H1 (cell line): ENCODE measurements around the gene SLC22A6. TPM values are rescaled to one million over a fixed set of nuclear protein-coding genes. Genes with fewer than 3 reads are reported as not detected.

Experiments
- CTCF ChIA-PET: fragments of 300-600 bp; sonication (Branson Sonifier 250); formaldehyde crosslinking; loops from one replicate; lab custom pipeline; 2021; ENCODE audit not compliant: partially characterized antibody; lab: Charles Lee
- POLR2A ChIA-PET: fragments of 300-600 bp; sonication (Branson Sonifier 250); formaldehyde crosslinking; loops from one replicate; lab custom pipeline; 2021; ENCODE audit warnings: inconsistent platforms; ENCODE audit not compliant: partially characterized antibody; lab: Charles Lee
- DNase-seq, 2 experiments: peaks; one replicate each; pipeline versions ENCODE4 v3.0.0 to v3.0.0-alpha.2; 2010 to 2022; ENCODE audit warnings: low spot score in 2 of 2, low read depth in 1 of 2, mixed read lengths in 1 of 2
- FAIRE-seq: peaks from 2 replicates; lab custom pipeline; 2011; peaks lifted over from hg19 to GRCh38; lab: Jason Lieb, UNC
- H2AFZ ChIP-seq: 2 replicates; pipeline ENCODE4 v1.8.1; 2012; ENCODE audit warnings: low read length, inconsistent platforms
- H2AK5ac ChIP-seq: 2 replicates; pipeline ENCODE4 v1.6.1; 2013; ENCODE audit warnings: low read depth, low read length
- H2BK120ac ChIP-seq: replicated peaks from 2 replicates; pipeline ENCODE3; 2013; ENCODE audit warnings: low read depth, low read length, inconsistent platforms
- H2BK12ac ChIP-seq: 2 replicates; pipeline ENCODE4 v1.6.1; 2013; ENCODE audit warnings: low read depth, low read length
- H2BK15ac ChIP-seq: 2 replicates; pipeline ENCODE4 v1.6.1; 2013; ENCODE audit warnings: low read length
- H2BK20ac ChIP-seq: 2 replicates; pipeline ENCODE4 v1.6.1; 2013; ENCODE audit warnings: low read length
- H2BK5ac ChIP-seq: 2 replicates; pipeline ENCODE4 v1.6.1; 2013; ENCODE audit warnings: low read depth, low read length
- H3K14ac ChIP-seq: 2 replicates; pipeline ENCODE4 v1.6.1; 2013; ENCODE audit warnings: inconsistent platforms; ENCODE audit not compliant: insufficient read length
- H3K18ac ChIP-seq: 2 replicates; pipeline ENCODE4 v1.6.1; 2013; ENCODE audit warnings: low read length; ENCODE audit errors: extremely low read depth
- H3K23ac ChIP-seq: 2 replicates; pipeline ENCODE4 v1.6.1; 2013; ENCODE audit warnings: inconsistent platforms; ENCODE audit not compliant: insufficient read length
- H3K23me2 ChIP-seq: 2 replicates; pipeline ENCODE4 v1.6.1; 2013; ENCODE audit warnings: low read depth, low read length
- H3K27ac ChIP-seq: 2 replicates; pipeline ENCODE4 v1.6.1; 2011; ENCODE audit warnings: low read depth, low read length, inconsistent platforms
- H3K27me3 ChIP-seq, 4 experiments: replicated peaks in 1 of 4; 1 replicate in 1 of 4; 2 replicates in 3 of 4; pipeline versions ENCODE4 v1.6.1 to v1.8.1; 2011 to 2013; ENCODE audit warnings: low read length in 3 of 4, mild to moderate bottlenecking in 3 of 4, inconsistent platforms in 2 of 4, mixed read lengths in 2 of 4, moderate library complexity in 1 of 4; ENCODE audit not compliant: control insufficient read depth in 3 of 4, insufficient read depth in 3 of 4; ENCODE audit errors: extremely low read depth in 1 of 4
- H3K36me3 ChIP-seq, 4 experiments: 2 replicates each; pipeline versions ENCODE4 v1.6.1 to v1.8.1; 2011 to 2013; ENCODE audit warnings: mild to moderate bottlenecking in 4 of 4, low read length in 3 of 4, moderate library complexity in 2 of 4, control low read depth in 1 of 4, inconsistent platforms in 1 of 4; ENCODE audit not compliant: insufficient read depth in 4 of 4, control insufficient read depth in 2 of 4
- H3K4ac ChIP-seq: replicated peaks from 2 replicates; pipeline ENCODE3; 2013; ENCODE audit warnings: low read length, low read depth, mixed read lengths, inconsistent platforms; ENCODE audit not compliant: insufficient read length
- H3K4me1 ChIP-seq, 4 experiments: replicated peaks in 1 of 4; 1 replicate in 1 of 4; 2 replicates in 3 of 4; pipeline versions ENCODE4 v1.6.1 to v1.8.1; 2011 to 2013; ENCODE audit warnings: low read length in 3 of 4, inconsistent platforms in 2 of 4, mixed read lengths in 1 of 4; ENCODE audit not compliant: insufficient read depth in 4 of 4, control insufficient read depth in 3 of 4
- H3K4me2 ChIP-seq, 2 experiments: 2 replicates each; pipeline versions ENCODE4 v1.6.1 to v1.8.1; 2011 to 2013; ENCODE audit warnings: low read depth in 2 of 2, low read length in 2 of 2, control low read depth in 1 of 2, inconsistent platforms in 1 of 2, mild to moderate bottlenecking in 1 of 2; ENCODE audit not compliant: insufficient read depth in 1 of 2
- H3K4me3 ChIP-seq, 4 experiments: fragments of 200-600, 300-600 bp in 1 of 4; sonication (generic), shearing (Covaris generic), sonication (Bioruptor Twin) in 1 of 4; 2 replicates each; pipeline versions ENCODE4 v1.5.1 to v1.8.1; 2011 to 2016; ENCODE audit warnings: low read length in 4 of 4, low read depth in 3 of 4, control low read depth in 2 of 4, inconsistent platforms in 2 of 4, mild to moderate bottlenecking in 2 of 4, mixed read lengths in 1 of 4, moderate library complexity in 1 of 4; ENCODE audit not compliant: insufficient read depth in 2 of 4; ENCODE audit errors: extremely low read depth in 1 of 4
- H3K56ac ChIP-seq: replicated peaks from 2 replicates; pipeline ENCODE3; 2013; ENCODE audit warnings: low read depth, mild to moderate bottlenecking, mixed read lengths, low read length, inconsistent platforms; ENCODE audit not compliant: insufficient read length
- H3K79me1 ChIP-seq: 2 replicates; pipeline ENCODE4 v1.6.1; 2013; ENCODE audit warnings: low read depth, low read length, control low read depth
- H3K79me2 ChIP-seq, 2 experiments: 2 replicates each; pipeline versions ENCODE4 v1.6.1 to v1.8.1; 2012 to 2013; ENCODE audit warnings: low read length in 2 of 2, mild to moderate bottlenecking in 2 of 2, inconsistent platforms in 1 of 2; ENCODE audit not compliant: insufficient read depth in 2 of 2, control insufficient read depth in 1 of 2
- H3K9ac ChIP-seq, 4 experiments: replicated peaks in 1 of 4; 1 replicate in 1 of 4; 2 replicates in 3 of 4; pipeline versions ENCODE4 v1.6.1 to v1.8.1; 2011 to 2013; ENCODE audit warnings: low read depth in 3 of 4, low read length in 3 of 4, control low read depth in 2 of 4, mild to moderate bottlenecking in 2 of 4, moderate library complexity in 2 of 4, inconsistent platforms in 1 of 4; ENCODE audit errors: extremely low read depth in 1 of 4
- H3K9me3 ChIP-seq, 2 experiments: 2 replicates each; pipeline versions ENCODE4 v1.6.1 to v1.8.1; 2012 to 2013; ENCODE audit warnings: mild to moderate bottlenecking in 2 of 2, moderate library complexity in 2 of 2, control low read depth in 1 of 2, inconsistent platforms in 1 of 2, low read depth in 1 of 2, low read length in 1 of 2, mixed read lengths in 1 of 2; ENCODE audit not compliant: insufficient read depth in 2 of 2
- H4K20me1 ChIP-seq, 2 experiments: replicated peaks in 1 of 2; 2 replicates each; pipeline versions ENCODE3 to v1.8.1; 2011 to 2013; ENCODE audit warnings: inconsistent platforms in 2 of 2, low read length in 2 of 2, mild to moderate bottlenecking in 1 of 2; ENCODE audit not compliant: insufficient read depth in 2 of 2, control insufficient read depth in 1 of 2
- H4K5ac ChIP-seq: 2 replicates; pipeline ENCODE4 v1.6.1; 2013; ENCODE audit warnings: low read length, low read depth, mixed read lengths, inconsistent platforms; ENCODE audit not compliant: insufficient read length
- H4K8ac ChIP-seq: 2 replicates; pipeline ENCODE4 v1.8.0; 2013; ENCODE audit warnings: mild to moderate bottlenecking, moderate library complexity, low read length, inconsistent platforms; ENCODE audit not compliant: insufficient read depth; ENCODE audit errors: extremely low read depth
- H4K91ac ChIP-seq: replicated peaks from 2 replicates; pipeline ENCODE3; 2013; ENCODE audit warnings: low read length, mixed read lengths, inconsistent platforms; ENCODE audit not compliant: insufficient read length
- BCL11A ChIP-seq, 2 experiments: IDR thresholded peaks; one replicate each; pipeline ENCODE4 v1.6.1; 2011; ENCODE audit warnings: low read depth in 2 of 2, low read length in 2 of 2, mild to moderate bottlenecking in 2 of 2
- CREB1 ChIP-seq: IDR thresholded peaks from 2 replicates; pipeline ENCODE4 v1.6.1; 2012; ENCODE audit warnings: inconsistent platforms
- E2F6 ChIP-seq: IDR thresholded peaks from 2 replicates; pipeline ENCODE4 v1.6.1; 2012; ENCODE audit warnings: inconsistent platforms
- EP300 ChIP-seq, 2 experiments: IDR thresholded peaks; 1 replicate in 1 of 2; 2 replicates in 1 of 2; pipeline ENCODE4 v1.6.1; 2011 to 2012; ENCODE audit warnings: low read depth in 2 of 2, low read length in 2 of 2, mild to moderate bottlenecking in 2 of 2, borderline replicate concordance in 1 of 2, inconsistent platforms in 1 of 2, moderate library complexity in 1 of 2
- FOSL1 ChIP-seq: IDR thresholded peaks from 2 replicates; pipeline ENCODE4 v1.6.1; 2011; ENCODE audit warnings: mild to moderate bottlenecking, low read depth, low read length, moderate library complexity; ENCODE audit not compliant: insufficient read depth
- GTF2F1 ChIP-seq: IDR thresholded peaks from 2 replicates; pipeline ENCODE4 v1.6.1; 2012; ENCODE audit warnings: low read depth, low read length, improper control_type of control experiment, borderline replicate concordance
- HDAC2 ChIP-seq, 2 experiments: fragments of 300-600 bp in 1 of 2; sonication (generic) in 1 of 2; IDR thresholded peaks; 2 replicates each; pipeline ENCODE4 v1.6.1; 2011 to 2012; ENCODE audit warnings: low read depth in 2 of 2, low read length in 2 of 2, mild to moderate bottlenecking in 2 of 2, moderate library complexity in 2 of 2, borderline replicate concordance in 1 of 2, inconsistent platforms in 1 of 2
- HDAC6 ChIP-seq: IDR thresholded peaks from one replicate; pipeline ENCODE4 v1.7.1; 2012; ENCODE audit warnings: low read depth, mild to moderate bottlenecking, inconsistent platforms, low read length, moderate library complexity
- NRF1 ChIP-seq: IDR thresholded peaks from 2 replicates; pipeline ENCODE4 v1.6.1; 2011; ENCODE audit warnings: mild to moderate bottlenecking, low read depth, low read length, improper control_type of control experiment
- POLR2A ChIP-seq, 2 experiments: IDR thresholded peaks; 1 replicate in 1 of 2; 2 replicates in 1 of 2; pipeline ENCODE4 v1.6.1; 2011; ENCODE audit warnings: low read depth in 2 of 2, low read length in 2 of 2, mild to moderate bottlenecking in 2 of 2; ENCODE audit errors: control extremely low read depth in 1 of 2
- SAP30 ChIP-seq: fragments of 300-600 bp; sonication (generic); IDR thresholded peaks from 2 replicates; pipeline ENCODE4 v1.7.1; 2012; ENCODE audit warnings: low read length, moderate library complexity, mild to moderate bottlenecking, inconsistent platforms; ENCODE audit not compliant: insufficient read depth, insufficient replicate concordance
- SP1 ChIP-seq: IDR thresholded peaks from 2 replicates; pipeline ENCODE4 v1.6.1; 2011; ENCODE audit warnings: low read depth, low read length
- TAF7 ChIP-seq: optimal IDR thresholded peaks from 2 replicates; pipeline ENCODE3; 2011; ENCODE audit warnings: low read depth, mild to moderate bottlenecking, inconsistent platforms, low read length, moderate library complexity, borderline replicate concordance
- YY1 ChIP-seq: IDR thresholded peaks from 2 replicates; pipeline ENCODE4 v1.6.1; 2011; ENCODE audit warnings: low read depth, mild to moderate bottlenecking, low read length
- WGBS, 2 experiments: shearing (Covaris generic) in 1 of 2; methylation state at CpG; one replicate each; pipeline versions ENCODE4 v1.1.6 to v1.1.7; 2013 to 2015; ENCODE audit warnings: low lambda C conversion rate in 2 of 2, mixed read lengths in 2 of 2, inconsistent platforms in 1 of 2, low coverage in 1 of 2, missing lambda C conversion rate in 1 of 2; ENCODE audit not compliant: insufficient replicate concordance in 2 of 2, insufficient coverage in 1 of 2, insufficient read length in 1 of 2; ENCODE audit errors: extremely low coverage in 1 of 2, missing lambda C conversion rate in 1 of 2; 5-methylcytosine and 5-hydroxymethylcytosine counted together
- polyA plus RNA-seq, 7 experiments: library from polyadenylated mRNA; depleted of rRNA in 3 of 7; stranded (reverse) in 5 of 7; unstranded in 2 of 7; fragments of >200 nt in 5 of 7; fragments of 200-250 nt in 2 of 7; gene quantifications; 1 replicate in 5 of 7; 2 replicates in 1 of 7; 4 replicates in 1 of 7; pipeline versions ENCODE4 v1.2.1 to v1.2.3, GENCODE V29; 2011 to 2013; ENCODE audit warnings: missing spikeins in 2 of 7, mixed read lengths in 2 of 7
- total RNA-seq: library from RNA; stranded (reverse); fragmentation: NEBNext Ultra II Directional; extraction: Animal tissue kit (Norgen Biotek cat#: 25700); gene quantifications from 2 replicates; pipeline ENCODE4 v1.2.1, GENCODE V29; 2021

SLC22A6 gene
- total and polyA plus RNA-seq, 2 of the 8 experiments (the other 6 are each of a cell fraction or from before 2014, with no cell fraction given), result not detected

- H4K20me1 ChIP-seq, result no peaks in the 10 kb centered on the region
- no peak overlapping the region for H3K4me2 ChIP-seq
- H3K9me3 ChIP-seq, result no peaks in the 10 kb centered on the region; a peak in 1 of 4 replicates
- no peak overlapping the region for H3K9ac ChIP-seq
- H3K14ac ChIP-seq, result no peak overlapping the region
- H2BK12ac ChIP-seq, result no peak overlapping the region
- ChIA-PET CTCF (interaction anchor here (0.8 to 4.4 kb wide), 6 partner anchors 10 to 181 kb away, joined by 3 to 56 read pairs (median 17); no protein-coding TSS in a partner anchor), POLR2A (interaction anchor here (1.2 kb wide), 1 partner anchor 179 kb away, joined by 3 read pairs; no protein-coding TSS in a partner anchor)
- WGBS, 2 experiments, result 91% methylated on average over 4 of the region's 4 CpGs; no CpG with 5 or more reads in 1 of the 2 experiments
- no peak overlapping the region for H4K91ac ChIP-seq
- no peak for DNase-seq
- H2BK15ac ChIP-seq, result no peak overlapping the region
- H3K4me1 ChIP-seq, result peaks cover 0 to 4% (median 1%) of the 10 kb centered on the region in 4 experiments; a peak in 2 of 7 replicates
- no peak overlapping the region for H3K23ac ChIP-seq
- no peak overlapping the region for H3K4me3 ChIP-seq
- H3K27ac ChIP-seq, result no peak overlapping the region
- peaks cover 2% of the 10 kb centered on the region; the same call in 1 of the 2 replicates for H3K23me2 ChIP-seq
- no peaks in the 10 kb centered on the region for H3K79me1 ChIP-seq
- no peak for FAIRE-seq
- H2AFZ ChIP-seq, result no peak overlapping the region
- no peak overlapping the region for H2BK20ac ChIP-seq
- TF ChIP-seq SAP30 (no peak), CREB1 (no peak), HDAC2 (IDR thresholded peaks at IDR 0.05; ENCODE audit: borderline replicate concordance in 1 of 2, low read depth in 2 of 2, low read length in 2 of 2) (no peak), TAF7 (no peak), POLR2A (IDR thresholded peaks at IDR 0.05; ENCODE audit: control extremely low read depth in 1 of 2, low read depth in 2 of 2, low read length in 2 of 2) (no peak), E2F6 (no peak), HDAC6 (no peak), FOSL1 (no peak), EP300 (IDR thresholded peaks at IDR 0.05; ENCODE audit: borderline replicate concordance in 1 of 2, low read depth in 2 of 2, low read length in 2 of 2) (no peak), BCL11A (IDR thresholded peaks at IDR 0.05; ENCODE audit: low read depth in 2 of 2, low read length in 2 of 2) (no peak), GTF2F1 (no peak), YY1 (no peak), SP1 (no peak), NRF1 (no peak)
- no peak overlapping the region for H2BK5ac ChIP-seq
- no peak overlapping the region for H3K4ac ChIP-seq
- H2BK120ac ChIP-seq, result no peak overlapping the region
- no peak overlapping the region for H2AK5ac ChIP-seq
- H4K5ac ChIP-seq, result no peak overlapping the region
- no peaks in the 10 kb centered on the region for H3K27me3 ChIP-seq
- H4K8ac ChIP-seq, result no peak overlapping the region
- H3K18ac ChIP-seq, result no peak overlapping the region
- no peaks in the 10 kb centered on the region for H3K36me3 ChIP-seq
- H3K56ac ChIP-seq, result no peak overlapping the region
- H3K79me2 ChIP-seq, result no peaks in the 10 kb centered on the region
Observed at GRCh38 chr11:63032457-63032856, 47.7 kb upstream of the SLC22A6 start.
